Type B pancreatic cell (in vitro differentiated cells): ENCODE data around the gene DNMBP. TPM values are rescaled to one million over a fixed set of nuclear protein-coding genes. Genes with fewer than 3 reads are reported as not detected.

Source experiments
- DNase-seq: peaks from one replicate; pipeline ENCODE4 v3.0.0; 2021; ENCODE audit warnings: mixed read lengths; ENCODE audit not compliant: unreplicated experiment; ENCODE audit errors: extremely low spot score
- H3K27ac Mint-ChIP-seq: 2 replicates; pipeline ENCODE4 v1.8.0; 2021; ENCODE audit warnings: mild to moderate bottlenecking, mixed read lengths
- H3K27me3 Mint-ChIP-seq: 2 replicates; pipeline ENCODE4 v1.8.0; 2021; ENCODE audit warnings: mixed read lengths
- H3K36me3 Mint-ChIP-seq: 2 replicates; pipeline ENCODE4 v1.8.0; 2021; ENCODE audit warnings: mixed read lengths
- H3K4me1 Mint-ChIP-seq: one replicate; pipeline ENCODE4 v1.8.0; 2021; ENCODE audit warnings: mixed read lengths; ENCODE audit not compliant: unreplicated experiment
- H3K4me3 Mint-ChIP-seq: 2 replicates; pipeline ENCODE4 v1.8.0; 2021; ENCODE audit warnings: mild to moderate bottlenecking, mixed read lengths
- H3K9me3 Mint-ChIP-seq: 2 replicates; pipeline ENCODE4 v1.8.0; 2021; ENCODE audit warnings: mixed read lengths
- CTCF ChIP-seq: fragments of 200-600 bp; sonication (generic); conservative IDR thresholded peaks from 2 replicates; pipeline ENCODE4 v1.5.0; 2021; ENCODE audit warnings: antibody characterized with exemption, mild to moderate bottlenecking
- total RNA-seq: library from RNA; stranded (reverse); gene quantifications from 2 replicates; pipeline ENCODE4 v1.2.1, GENCODE V29; 2021; ENCODE audit warnings: low replicate concordance

DNMBP gene
- total RNA-seq, 1 donor from 2014 or later = 17.7 TPM

DNA sequence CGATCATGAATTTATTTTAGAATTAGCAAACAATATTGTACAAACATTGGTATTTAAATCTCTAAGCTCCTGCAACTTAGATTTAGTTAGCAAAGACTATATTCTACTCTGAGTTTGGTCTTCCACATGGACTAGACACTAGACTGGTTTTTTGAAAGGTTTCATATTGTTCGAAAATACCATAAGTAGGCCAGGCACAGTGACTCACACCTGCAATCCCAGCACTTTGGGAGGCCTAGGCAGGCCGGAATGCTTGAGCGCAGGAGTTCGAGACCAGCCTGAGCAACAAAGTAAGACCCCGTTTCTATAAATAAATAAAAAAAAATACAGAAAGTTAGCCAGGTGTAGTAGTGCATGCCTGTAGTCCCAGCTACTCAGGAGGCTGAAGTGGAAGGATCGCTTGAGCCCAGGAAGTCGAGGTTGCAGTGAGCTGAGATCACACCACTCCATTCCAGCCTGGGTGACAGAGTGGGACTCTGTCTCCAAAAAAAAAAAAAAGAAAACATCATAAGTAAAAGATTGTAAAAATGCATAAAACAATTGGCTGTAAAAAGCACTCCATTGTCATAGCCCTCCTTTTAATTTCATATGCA lies 154.2 kb downstream of the DNMBP start:
- H3K4me3 Mint-ChIP-seq = no peak overlapping the region
- peaks cover 10% of the 10 kb centered on the region for H3K4me1 Mint-ChIP-seq
- no peaks in the 10 kb centered on the region for H3K27me3 Mint-ChIP-seq
- no peaks in the 10 kb centered on the region for H3K36me3 Mint-ChIP-seq
- H3K9me3 Mint-ChIP-seq = no peaks in the 10 kb centered on the region
- H3K27ac Mint-ChIP-seq = no peak overlapping the region
- no peak for DNase-seq
- TF ChIP-seq CTCF = no peak

- peaks cover 16% of the 10 kb centered on the region for H3K4me1 Mint-ChIP-seq
- no peaks in the 10 kb centered on the region for H3K36me3 Mint-ChIP-seq
- no peaks in the 10 kb centered on the region for H3K27me3 Mint-ChIP-seq
- H3K27ac Mint-ChIP-seq = no peak overlapping the region
- H3K4me3 Mint-ChIP-seq = no peak overlapping the region
- no peak for DNase-seq
- H3K9me3 Mint-ChIP-seq = no peaks in the 10 kb centered on the region
- TF ChIP-seq CTCF = peak; percentile 63
Observed at GRCh38 chr10:99854860-99855259, 154.9 kb downstream of the DNMBP start.

DNA sequence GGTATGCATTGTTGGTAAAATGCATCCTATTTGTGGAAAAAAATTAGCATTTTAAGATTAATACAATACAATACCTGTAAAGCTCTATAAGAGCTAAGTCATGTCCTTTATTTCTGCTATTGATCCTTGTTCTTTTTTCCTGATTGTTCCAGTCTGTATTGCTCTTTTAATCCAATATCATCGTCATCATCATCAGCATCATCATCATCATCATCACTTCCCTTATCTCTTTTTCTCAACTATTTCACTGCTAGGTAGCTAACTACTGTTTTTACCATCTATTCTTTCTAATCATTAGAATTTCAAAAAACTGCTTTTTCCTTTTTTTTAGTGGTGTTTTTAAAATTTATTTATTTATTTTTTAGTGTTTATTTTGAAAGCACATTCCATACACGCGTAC lies 156.1 kb downstream of the DNMBP start:
- no peak for DNase-seq
- no peaks in the 10 kb centered on the region for H3K27me3 Mint-ChIP-seq
- no peaks in the 10 kb centered on the region for H3K9me3 Mint-ChIP-seq
- H3K4me1 Mint-ChIP-seq = peaks cover 22% of the 10 kb centered on the region
- H3K27ac Mint-ChIP-seq = no peak overlapping the region
- no peak for TF ChIP-seq CTCF
- no peak overlapping the region for H3K4me3 Mint-ChIP-seq
- H3K36me3 Mint-ChIP-seq = no peaks in the 10 kb centered on the region

DNA sequence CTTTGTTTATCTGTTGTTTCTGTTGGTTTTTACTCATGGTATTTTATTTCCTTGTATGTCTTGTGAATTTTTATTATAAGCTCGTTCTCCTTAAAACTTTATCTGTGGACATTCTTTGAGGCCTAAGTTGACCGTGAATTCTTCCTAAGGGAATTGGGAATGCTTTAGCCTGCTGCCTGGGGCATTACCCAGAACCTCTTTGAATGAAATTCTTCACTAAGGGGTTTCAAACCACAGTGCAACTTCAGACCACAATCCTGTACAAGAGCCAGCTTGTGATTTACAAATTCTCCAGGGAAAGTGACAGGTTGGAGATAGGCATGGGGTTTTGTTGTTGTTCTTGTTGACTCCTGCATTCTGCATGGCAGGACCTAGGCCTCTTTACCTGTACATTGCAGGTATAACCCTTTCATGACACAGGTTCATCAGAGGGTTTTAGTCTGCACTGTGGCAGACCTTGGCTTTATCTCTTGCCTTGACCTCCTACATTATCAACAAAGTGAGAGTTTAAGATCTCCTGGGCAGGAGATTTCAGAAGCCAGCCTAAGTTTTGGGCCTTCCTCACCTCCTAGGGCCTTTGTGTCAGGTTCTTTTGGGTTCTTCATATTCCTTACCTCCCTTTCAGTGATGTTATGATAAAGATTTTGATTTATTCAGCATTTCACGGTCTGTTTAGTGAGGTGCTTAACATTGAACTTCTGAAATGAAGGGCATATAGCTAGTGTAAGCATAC lies 157.1 kb downstream of the DNMBP start:
- no peaks in the 10 kb centered on the region for H3K9me3 Mint-ChIP-seq
- peaks cover 22% of the 10 kb centered on the region for H3K4me1 Mint-ChIP-seq
- no peak for TF ChIP-seq CTCF
- no peak overlapping the region for H3K4me3 Mint-ChIP-seq
- H3K27ac Mint-ChIP-seq = no peak overlapping the region
- no peak for DNase-seq
- no peaks in the 10 kb centered on the region for H3K36me3 Mint-ChIP-seq
- H3K27me3 Mint-ChIP-seq = no peaks in the 10 kb centered on the region

DNA sequence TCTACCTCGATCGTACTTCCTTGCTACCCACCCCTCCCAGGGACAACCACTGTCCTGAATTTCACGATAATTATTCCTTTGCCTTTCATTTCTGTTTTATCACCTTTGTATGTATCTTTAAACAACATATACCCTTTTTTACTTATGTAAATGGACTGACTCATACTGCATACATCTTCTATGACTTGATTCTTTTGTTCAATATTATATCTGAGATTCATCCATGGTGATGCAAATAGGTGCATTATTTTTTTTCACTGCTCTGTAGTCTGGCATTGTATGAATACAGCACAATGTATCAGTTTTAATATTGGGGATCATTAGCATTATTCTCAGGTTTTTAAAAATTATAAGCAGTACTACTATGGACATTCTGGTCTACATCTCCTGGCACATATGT lies 157.9 kb downstream of the DNMBP start:
- TF ChIP-seq CTCF = no peak
- Mint-ChIP-seq H3K36me3 (no peaks in the 10 kb centered on the region), H3K27me3 (no peaks in the 10 kb centered on the region), H3K27ac (no peak overlapping the region), H3K4me3 (no peak overlapping the region), H3K9me3 (no peaks in the 10 kb centered on the region), H3K4me1 (peaks cover 22% of the 10 kb centered on the region)
- no peak for DNase-seq
